Kidney tubule cell (primary cell): ENCODE measurements around the gene CD70.
"Not testable (repeated sequence)": the region's sequence is repeated elsewhere in the genome, so short reads cannot be mapped to it uniquely, and the experiment has no call there.

ENCODE experiments used
- DNase-seq: peaks from one replicate; pipeline ENCODE4 v3.0.0-alpha.2; 2018; ENCODE audit warnings: low spot score

Gene CD70

GRCh38 chr19:6570764-6571163, 20.2 kb downstream of the CD70 start:
- no peak for DNase-seq

GRCh38 chr19:6568816-6569215, 22.1 kb downstream of the CD70 start:
- no peak for DNase-seq

- no peak for DNase-seq
Observed at GRCh38 chr19:6568010-6568526, 22.9 kb downstream of the CD70 start.

- not testable (repeated sequence) for DNase-seq
Observed at GRCh38 chr19:6566727-6567126, 24.2 kb downstream of the CD70 start.

GRCh38 chr19:6564393-6564792, 26.6 kb downstream of the CD70 start:
- DNase-seq = peak; percentile 13

GRCh38 chr19:6562437-6562836, 28.5 kb downstream of the CD70 start:
- not testable (repeated sequence) for DNase-seq

GRCh38 chr19:6556480-6557195, 34.3 kb downstream of the CD70 start:
- peak; percentile 63 for DNase-seq

GRCh38 chr19:6556043-6556449, 34.9 kb downstream of the CD70 start:
- DNase-seq = no peak

GRCh38 chr19:6551607-6552450, 39.1 kb downstream of the CD70 start:
- DNase-seq = no peak

- no peak for DNase-seq
Observed at GRCh38 chr19:6551091-6551490, 39.9 kb downstream of the CD70 start.

- not testable (repeated sequence) for DNase-seq
Observed at GRCh38 chr19:6550679-6551078, 40.3 kb downstream of the CD70 start.

GRCh38 chr19:6543866-6544347, 47.0 kb downstream of the CD70 start:
- DNase-seq = no peak

GRCh38 chr19:6540918-6541689, 49.8 kb downstream of the CD70 start:
- DNase-seq = peak; percentile 31

GRCh38 chr19:6539514-6539913, 51.4 kb downstream of the CD70 start:
- DNase-seq = no peak
